CD4-positive, alpha-beta T cell treated with Interferon alpha-2 for 1 hour (primary cell): ENCODE data around the gene SEL1L.
"Not testable (repeated sequence)": the region's sequence is repeated elsewhere in the genome, so short reads cannot be mapped to it uniquely, and the experiment has no call there.

ENCODE experiments used
- DNase-seq, 2 donors: peaks; one replicate each; pipeline ENCODE4 v3.0.0-alpha.2; 2020 to 2022

SEL1L gene

DNA sequence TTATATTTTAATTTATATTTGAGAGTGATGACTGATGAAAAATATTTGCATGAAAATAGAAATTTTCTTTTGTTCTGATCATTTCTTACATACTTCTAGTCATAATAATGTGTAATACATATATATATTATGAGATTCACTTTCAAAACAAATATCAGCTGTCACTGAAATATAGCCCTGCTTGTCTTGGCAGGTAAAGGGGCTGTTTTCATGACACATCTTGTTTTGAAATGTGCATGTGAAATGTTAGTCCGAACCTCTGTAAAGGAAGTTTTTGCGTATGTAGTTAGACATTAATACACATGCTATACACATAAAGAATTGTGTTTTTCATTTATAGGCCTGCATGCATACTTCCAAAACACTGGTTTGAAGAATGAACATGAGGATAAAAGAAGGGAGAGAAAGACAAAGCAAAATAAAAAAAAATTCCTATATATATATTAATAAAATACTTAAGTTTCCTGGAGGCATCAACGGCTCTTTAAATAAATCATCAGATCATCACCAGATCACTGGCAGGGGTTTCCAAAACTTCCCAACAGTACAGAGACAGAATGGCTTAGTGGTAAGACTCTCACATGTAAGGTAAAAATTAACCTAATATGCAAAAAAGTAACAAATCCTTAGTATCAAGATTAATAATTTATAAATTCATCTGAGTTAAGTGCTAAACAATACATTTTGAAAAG lies 60.1 kb downstream of the SEL1L start:
- DNase-seq: no peak

DNA sequence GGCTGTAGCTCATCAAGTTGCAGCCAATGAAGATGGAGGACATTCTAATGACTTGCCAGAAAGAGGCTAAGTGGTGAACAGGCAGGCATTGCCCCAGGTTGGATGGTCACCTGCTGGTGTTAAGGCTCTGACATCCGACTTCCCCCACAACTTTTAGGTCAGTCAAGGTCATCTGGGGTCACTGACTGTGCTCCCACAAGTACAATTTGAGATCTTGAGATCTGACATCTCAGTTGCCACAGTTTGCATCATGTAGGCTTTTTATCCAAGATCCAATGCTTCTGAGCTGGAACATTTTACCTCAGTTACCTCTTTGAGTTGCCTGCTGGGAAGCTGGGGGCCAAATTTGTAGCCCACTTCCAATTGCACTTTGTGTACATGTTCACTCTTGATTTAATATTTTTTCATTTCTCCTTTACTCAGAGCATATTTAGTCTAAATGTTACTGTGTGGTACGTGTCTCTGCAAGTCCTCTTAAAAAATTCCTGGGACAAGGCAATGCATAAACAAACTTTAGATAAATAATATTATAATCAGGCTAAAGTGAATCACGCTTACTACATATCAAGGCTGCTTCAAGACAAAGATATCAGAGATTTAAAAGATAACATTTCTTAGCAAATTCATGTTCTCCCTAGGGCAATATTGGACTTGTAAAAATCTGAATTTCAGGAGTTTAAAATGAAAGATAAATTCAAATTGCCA lies 61.4 kb downstream of the SEL1L start:
- DNase-seq: no peak

DNA sequence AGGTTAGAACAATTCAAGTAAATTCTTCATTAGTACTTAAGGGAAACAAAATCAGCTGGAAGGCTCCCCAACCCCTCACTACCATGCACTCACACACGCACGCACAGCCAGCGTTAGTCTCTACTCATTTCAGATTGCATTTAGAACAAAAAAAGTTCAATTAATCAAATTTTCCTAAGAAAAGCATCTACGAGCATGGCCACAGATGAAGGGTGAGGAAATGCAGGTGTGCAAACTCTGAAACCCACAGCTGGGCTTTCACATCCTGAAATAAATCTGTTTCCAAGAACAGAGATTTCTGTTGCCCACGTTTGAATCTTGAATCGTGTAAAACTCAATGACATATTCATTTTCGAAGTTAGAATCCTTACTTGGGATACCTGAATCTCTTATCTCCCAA lies 62.6 kb downstream of the SEL1L start:
- no peak for DNase-seq

GRCh38 chr14:81470557-81470826 lies 63.2 kb downstream of the SEL1L start:
- DNase-seq: not testable (repeated sequence)

GRCh38 chr14:81466854-81467253 lies 66.8 kb downstream of the SEL1L start:
- DNase-seq: no peak

GRCh38 chr14:81465507-81466228 lies 68.0 kb downstream of the SEL1L start:
- DNase-seq: no peak

DNA sequence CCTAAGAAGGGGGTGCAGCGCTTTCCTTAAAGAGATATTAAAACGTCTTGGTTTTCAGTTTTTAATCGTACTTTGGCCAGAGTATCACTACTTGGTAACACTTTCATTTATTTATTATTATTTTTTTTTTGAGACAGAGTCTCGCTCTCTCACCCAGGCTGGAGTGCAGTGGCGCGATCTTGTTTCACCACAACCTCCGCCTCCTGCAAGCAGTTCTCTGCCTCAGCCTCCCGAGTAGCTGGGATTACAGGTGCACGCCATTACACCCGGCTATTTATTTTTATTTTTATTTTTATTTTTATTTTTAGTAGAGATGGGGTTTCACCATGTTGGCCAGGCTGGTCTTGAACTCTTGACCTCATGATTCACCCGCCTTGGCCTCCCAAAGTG lies 68.7 kb downstream of the SEL1L start:
- not testable (repeated sequence) for DNase-seq

DNA sequence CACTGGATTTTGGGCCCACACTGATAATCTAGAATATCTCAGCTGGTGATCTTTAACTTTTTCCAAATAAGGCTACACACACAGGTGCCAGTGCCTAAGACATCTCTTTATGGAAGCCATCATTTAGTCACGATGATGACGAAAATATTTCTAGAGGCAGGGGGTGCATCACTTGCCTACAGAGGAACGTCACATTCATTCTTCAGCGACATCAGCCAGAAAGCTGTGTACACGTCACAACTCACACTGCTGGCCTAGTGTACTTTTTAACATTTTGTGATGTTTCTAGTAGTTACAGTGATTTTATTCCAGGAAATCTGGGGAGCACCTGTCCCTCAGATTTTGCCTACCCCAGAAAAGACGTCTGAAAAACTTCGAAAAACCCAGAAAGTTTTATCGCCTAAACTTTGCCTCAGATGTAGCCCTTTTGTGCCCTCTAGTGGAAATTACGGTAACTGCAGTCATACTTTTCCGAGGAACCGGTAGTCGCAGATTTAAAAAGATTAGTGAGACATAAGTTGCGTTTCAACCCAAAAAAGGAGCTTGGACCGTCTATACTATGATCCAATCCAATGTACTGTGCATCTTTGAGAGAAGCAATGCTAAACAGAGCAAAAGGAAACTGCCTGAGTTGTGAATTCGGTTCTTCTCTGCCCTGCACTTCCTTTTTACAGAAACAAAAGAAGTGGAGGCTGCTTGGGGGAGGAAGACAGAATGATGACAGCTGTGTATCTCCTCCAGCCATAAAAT lies 69.2 kb downstream of the SEL1L start:
- DNase-seq: peak; percentile 59 to 84

GRCh38 chr14:81462356-81462755 lies 71.3 kb downstream of the SEL1L start:
- not testable (repeated sequence) for DNase-seq

DNA sequence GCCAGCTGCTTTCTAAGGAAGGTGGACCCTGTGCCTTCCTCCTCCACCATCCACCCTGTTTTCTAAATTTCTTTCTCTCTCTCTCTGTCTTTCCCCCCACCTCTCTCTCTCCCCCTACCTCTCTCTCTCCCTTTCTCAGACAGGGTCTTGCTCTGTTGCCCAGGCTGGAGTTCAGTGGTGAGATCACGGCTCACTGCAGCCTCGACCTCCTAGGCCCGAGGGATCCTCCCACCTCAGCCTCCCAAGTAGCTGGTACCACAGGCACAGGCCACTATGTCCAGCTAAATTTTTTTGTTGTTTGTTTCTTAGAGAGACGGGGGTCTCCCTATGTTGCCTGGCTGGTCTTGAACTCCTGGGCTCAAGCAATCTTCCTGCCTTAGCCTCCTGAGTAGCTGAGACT lies 73.7 kb downstream of the SEL1L start:
- DNase-seq: no peak

- no peak for DNase-seq
These were observed 75.3 kb downstream of the SEL1L start for GRCh38 chr14:81458352-81458751.

DNA sequence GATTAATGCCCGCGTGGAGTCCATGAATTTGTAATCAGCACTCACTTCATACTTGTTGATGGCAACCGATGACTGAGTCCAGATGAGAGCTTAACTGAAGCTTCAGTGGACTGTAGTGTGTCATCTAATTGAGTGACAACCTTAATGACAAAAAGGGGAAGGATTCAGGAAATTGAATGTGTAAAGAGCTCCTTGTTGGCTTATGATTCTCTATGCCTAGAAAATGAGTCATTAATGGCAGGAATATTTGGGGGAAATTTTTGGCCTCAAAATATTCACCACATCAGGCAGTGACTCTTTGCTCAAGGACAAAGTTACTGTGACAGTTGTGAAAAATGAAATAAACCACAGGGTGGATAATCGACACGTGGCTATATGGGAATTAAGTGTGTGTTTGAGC lies 78.3 kb downstream of the SEL1L start:
- DNase-seq: no peak

- no peak for DNase-seq
These were observed 79.0 kb downstream of the SEL1L start for GRCh38 chr14:81454572-81455218.

GRCh38 chr14:81453166-81453766 lies 80.4 kb downstream of the SEL1L start:
- peak; percentile 46 to 60 for DNase-seq

- no peak for DNase-seq
These were observed 81.1 kb downstream of the SEL1L start for GRCh38 chr14:81452341-81453133.

- no peak for DNase-seq
These were observed 82.7 kb downstream of the SEL1L start for GRCh38 chr14:81450976-81451375.

DNA sequence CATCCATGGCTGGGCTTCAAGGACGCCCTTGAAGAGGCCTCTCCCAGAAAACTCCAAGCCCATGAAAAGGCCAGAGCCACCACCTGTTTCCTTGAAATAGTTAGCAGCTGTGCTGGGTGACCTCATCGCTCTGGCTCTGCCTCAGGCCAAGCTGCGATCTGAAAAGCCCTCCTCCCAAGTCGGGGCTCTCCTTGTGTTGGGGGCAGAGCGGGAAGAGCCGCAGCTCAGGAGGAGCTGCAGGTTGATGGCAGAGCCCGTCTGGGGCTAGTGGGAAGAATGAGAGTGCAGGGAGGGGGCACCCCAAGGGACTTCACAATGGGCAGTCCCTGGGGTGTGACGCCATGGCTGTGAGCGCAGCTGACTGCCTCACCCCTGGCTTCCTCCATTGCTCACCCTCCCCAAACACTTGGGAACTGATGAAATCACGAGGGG lies 83.5 kb downstream of the SEL1L start:
- no peak for DNase-seq

- DNase-seq: no peak
These were observed 84.1 kb downstream of the SEL1L start for GRCh38 chr14:81449576-81449975.

GRCh38 chr14:81449114-81449513 lies 84.5 kb downstream of the SEL1L start:
- DNase-seq: no peak

GRCh38 chr14:81447021-81447764 lies 86.5 kb downstream of the SEL1L start:
- no peak for DNase-seq
